ENCODE measurements around the gene MOB3B.
"Not testable (repeated sequence)": the region's sequence is repeated elsewhere in the genome, so short reads cannot be mapped to it uniquely, and the experiment has no call there.

MOB3B gene

GRCh38 chr9:27518006-27518405 is 11.6 kb downstream of the MOB3B start:
- no peak for DNase-seq (ENCODE audit: low read depth)

- no peak for DNase-seq (ENCODE audit: low read depth)
These were observed 15.1 kb downstream of the MOB3B start for GRCh38 chr9:27514551-27514950.

- DNase-seq (ENCODE audit: low read depth): no peak
These were observed 17.8 kb downstream of the MOB3B start for GRCh38 chr9:27511771-27512170.

GRCh38 chr9:27510780-27511179 is 18.8 kb downstream of the MOB3B start:
- no peak for DNase-seq (ENCODE audit: low read depth)

- no peak for DNase-seq (ENCODE audit: low read depth)
These were observed 22.6 kb downstream of the MOB3B start for GRCh38 chr9:27506981-27507380.

GRCh38 chr9:27505744-27506161 is 23.9 kb downstream of the MOB3B start:
- DNase-seq (ENCODE audit: low read depth): no peak

- DNase-seq (ENCODE audit: low read depth): no peak
These were observed 25.4 kb downstream of the MOB3B start for GRCh38 chr9:27504259-27504658.

GRCh38 chr9:27503623-27504022 is 26.0 kb downstream of the MOB3B start:
- no peak for DNase-seq (ENCODE audit: low read depth)

GRCh38 chr9:27500902-27501301 is 28.7 kb downstream of the MOB3B start:
- not testable (repeated sequence) for DNase-seq (ENCODE audit: low read depth)

GRCh38 chr9:27499451-27499850 is 30.2 kb downstream of the MOB3B start:
- DNase-seq (ENCODE audit: low read depth): no peak

GRCh38 chr9:27497883-27498417 is 31.7 kb downstream of the MOB3B start:
- no peak for DNase-seq (ENCODE audit: low read depth)

- DNase-seq (ENCODE audit: low read depth): no peak
These were observed 33.5 kb downstream of the MOB3B start for GRCh38 chr9:27496135-27496504.

- no peak for DNase-seq (ENCODE audit: low read depth)
These were observed 34.0 kb downstream of the MOB3B start for GRCh38 chr9:27495480-27496134.

- no peak for DNase-seq (ENCODE audit: low read depth)
These were observed 38.5 kb downstream of the MOB3B start for GRCh38 chr9:27491154-27491553.

GRCh38 chr9:27489087-27489876 is 40.3 kb downstream of the MOB3B start:
- no peak for DNase-seq (ENCODE audit: low read depth)

GRCh38 chr9:27487927-27488326 is 41.7 kb downstream of the MOB3B start:
- DNase-seq (ENCODE audit: low read depth): no peak

- DNase-seq (ENCODE audit: low read depth): no peak
These were observed 42.4 kb downstream of the MOB3B start for GRCh38 chr9:27487128-27487640.

- DNase-seq (ENCODE audit: low read depth): no peak
These were observed 44.5 kb downstream of the MOB3B start for GRCh38 chr9:27485158-27485557.

GRCh38 chr9:27483576-27483975 is 46.0 kb downstream of the MOB3B start:
- no peak for DNase-seq (ENCODE audit: low read depth)

- DNase-seq (ENCODE audit: low read depth): no peak
These were observed 46.9 kb downstream of the MOB3B start for GRCh38 chr9:27482709-27483108.

- DNase-seq (ENCODE audit: low read depth): no peak
These were observed 51.3 kb downstream of the MOB3B start for GRCh38 chr9:27478322-27478721.

GRCh38 chr9:27476870-27477515 is 52.6 kb downstream of the MOB3B start:
- DNase-seq (ENCODE audit: low read depth): no peak

Data from non-pigmented ciliary epithelial cell (primary cell).